GM19328 (cell line): ENCODE data around the gene RNLS.

ENCODE experiments used
- ATAC-seq: cut with Tn5 transposase; IDR thresholded peaks from one replicate; pipeline ENCODE4 v1.9.1; 2021; ENCODE audit warnings: mild to moderate bottlenecking, moderate library complexity; ENCODE audit not compliant: unreplicated experiment

The RNLS gene

DNA sequence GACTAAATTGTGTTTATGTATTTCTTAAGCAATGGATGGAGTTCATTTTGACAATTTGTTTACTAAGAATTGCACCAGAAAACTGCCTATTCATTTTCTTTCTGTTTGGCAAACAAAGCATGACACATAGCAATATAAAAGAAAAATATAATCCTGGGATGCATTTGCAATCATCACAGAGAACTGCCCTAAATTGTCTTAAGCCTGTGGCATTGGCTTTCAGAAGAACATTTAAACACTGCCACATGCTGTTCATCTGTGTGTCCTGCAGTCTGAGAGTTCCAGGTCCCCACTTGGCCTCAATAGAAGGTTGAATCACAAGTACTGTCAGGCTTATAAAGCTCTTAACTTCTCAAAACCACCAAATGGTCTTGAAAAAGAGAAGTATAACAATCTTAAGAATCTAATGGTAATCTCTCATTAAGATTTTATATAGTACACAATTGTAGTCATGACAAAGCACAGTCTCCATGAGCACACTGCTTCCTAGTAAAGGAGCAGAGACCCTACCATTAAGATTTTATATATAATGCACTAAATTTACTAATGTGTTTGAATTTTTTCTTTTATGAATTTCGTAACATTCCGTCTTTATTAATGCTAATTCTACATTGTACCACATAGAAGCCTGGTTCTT, 29.9 kb downstream of the RNLS start:
- ATAC-seq = peak; percentile 67

DNA sequence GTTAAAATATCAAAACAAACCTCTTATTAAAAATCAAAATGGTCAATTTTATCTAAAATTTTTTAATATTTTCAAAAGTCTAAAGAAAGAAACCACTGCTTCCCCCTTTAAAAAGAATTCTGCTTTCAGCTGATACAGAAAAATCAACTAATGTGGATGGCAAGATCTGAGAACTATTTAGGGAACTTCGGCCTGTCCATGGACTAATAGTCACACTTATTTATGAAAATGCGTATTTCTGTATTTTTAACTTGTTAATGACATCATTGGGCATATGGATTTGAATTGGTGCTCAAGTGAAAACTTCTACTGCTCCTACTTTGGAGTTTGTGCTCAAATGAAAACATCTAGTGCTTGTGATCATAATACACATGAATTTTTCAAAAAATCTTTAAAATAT, 31.9 kb downstream of the RNLS start:
- no peak for ATAC-seq

DNA sequence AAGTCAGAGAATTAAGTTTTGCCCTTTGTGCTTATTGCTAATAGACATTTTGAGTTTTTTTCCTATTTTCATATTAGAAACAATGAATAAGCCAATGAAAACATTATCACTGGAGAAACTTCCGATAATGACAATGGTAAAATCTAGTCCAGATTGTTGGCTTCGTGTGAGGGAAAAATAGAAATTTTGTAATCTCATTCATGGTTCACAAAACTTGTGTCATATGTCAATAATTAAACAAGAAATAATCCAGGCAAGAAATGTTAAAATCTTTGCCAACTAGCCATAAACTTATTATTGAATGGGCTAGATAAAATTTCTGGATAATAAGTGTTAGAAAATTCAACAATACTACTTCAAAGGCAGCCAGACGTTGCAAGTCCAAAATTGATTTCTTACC, 36.6 kb downstream of the RNLS start:
- ATAC-seq = no peak

DNA sequence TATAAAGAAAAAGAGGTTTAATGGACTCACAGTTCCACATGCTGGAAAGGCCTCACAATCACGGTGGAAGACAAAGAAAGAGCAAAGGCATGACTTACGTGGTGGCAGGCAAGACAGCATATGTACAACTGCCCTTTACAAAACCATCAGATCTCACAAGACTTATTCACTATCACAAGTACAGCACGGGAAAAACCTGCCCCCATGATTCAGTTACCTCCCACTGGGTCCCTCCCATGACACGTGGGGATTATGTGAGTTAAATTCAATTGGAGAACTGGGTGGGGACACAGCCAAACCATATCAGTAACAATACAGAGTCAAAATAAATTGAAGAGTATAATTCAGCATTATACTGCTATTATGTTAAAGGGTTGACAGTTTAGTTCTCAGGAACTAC, 37.8 kb downstream of the RNLS start:
- ATAC-seq = no peak

DNA sequence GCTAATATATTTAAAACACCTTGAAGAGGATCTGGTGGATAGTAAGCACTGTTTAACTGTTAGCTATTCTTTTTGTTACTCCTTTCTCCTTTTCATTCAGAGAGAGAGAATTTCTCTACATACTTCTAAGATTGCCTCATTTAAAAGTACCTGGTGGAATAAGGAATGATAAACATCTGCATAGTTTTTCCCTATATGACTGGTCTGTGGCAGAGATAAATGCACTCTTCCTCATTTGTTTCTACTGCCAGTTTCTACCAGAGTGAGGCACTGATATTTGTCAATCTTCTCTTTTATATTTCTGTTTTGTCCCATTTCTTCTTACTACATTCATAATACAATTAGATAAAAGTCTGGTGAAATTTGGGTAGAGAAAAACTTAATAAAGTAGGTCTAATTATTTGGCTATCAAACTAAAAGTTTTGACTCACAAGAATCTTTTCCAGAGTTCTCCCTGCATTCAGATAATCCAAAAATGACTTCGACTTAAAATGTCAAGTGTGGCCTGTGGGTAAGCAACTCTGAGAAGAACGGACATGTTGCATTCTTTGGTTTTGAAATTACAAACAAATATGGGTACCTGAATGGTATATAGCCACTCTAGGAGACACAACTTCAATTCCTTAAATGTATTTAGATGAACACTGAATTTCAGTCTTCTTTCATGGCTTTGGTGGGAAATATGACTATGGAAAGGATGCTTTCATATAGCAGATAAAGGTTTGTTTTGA, 38.8 kb downstream of the RNLS start:
- no peak for ATAC-seq

DNA sequence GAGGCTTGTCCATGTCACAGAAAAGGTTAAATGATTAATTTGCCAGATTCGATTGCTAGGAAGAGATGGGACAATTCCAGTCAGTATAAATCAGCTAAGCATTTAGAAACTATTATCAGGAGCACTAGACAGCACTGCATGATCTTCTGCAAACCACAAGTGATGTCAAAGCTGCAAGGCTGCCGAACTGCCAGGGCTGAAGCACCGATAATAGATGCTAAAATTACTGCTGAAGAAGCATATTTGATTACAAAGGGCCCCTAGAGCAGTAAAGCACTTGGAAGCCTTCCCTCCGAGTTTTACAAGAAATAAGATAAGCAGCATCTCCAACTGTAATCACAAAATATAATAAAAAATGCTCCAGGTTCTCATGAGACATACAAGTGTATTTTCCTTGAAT, 40.6 kb downstream of the RNLS start:
- ATAC-seq = no peak

DNA sequence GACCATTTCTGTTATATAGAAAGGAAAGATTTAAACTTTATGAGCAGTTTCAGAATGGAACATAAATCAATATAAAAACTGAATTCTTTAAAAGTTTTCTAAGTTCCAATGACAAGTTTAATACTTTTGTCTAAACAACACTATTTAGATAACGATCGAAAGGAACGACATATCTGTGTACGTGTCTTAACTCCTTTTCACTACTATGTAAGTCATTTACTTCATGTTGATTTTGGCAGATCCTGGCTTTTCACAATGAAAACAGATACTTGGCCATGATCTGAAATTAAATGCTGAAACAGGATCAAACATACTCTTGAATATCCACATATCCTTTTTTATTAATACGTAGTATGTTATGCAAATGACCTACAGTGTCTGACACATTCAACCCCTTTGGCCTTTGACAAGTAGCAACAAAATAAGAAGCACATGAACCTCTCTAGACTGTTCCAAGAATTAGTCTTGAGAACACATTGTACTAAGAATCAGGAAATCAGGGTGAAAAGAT, 41.9 kb downstream of the RNLS start:
- ATAC-seq = no peak

DNA sequence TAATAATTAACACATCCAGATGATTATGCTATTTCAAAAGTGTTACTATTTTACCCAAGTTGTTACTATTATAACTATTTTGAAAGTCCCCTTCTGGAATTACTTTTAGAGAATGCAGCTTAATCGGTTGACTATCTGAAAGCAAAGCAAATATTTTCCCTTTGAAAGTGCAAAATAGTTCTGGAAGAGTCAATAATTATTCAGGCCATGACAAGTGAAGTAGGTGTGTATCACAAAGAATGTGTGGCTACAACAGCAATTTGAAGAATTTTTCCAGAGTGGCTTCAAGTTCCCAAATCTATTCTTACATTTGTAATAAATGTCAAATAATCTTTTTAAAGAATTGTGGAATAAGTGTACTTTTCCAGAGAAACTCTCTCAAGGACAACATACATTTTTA, 42.8 kb downstream of the RNLS start:
- no peak for ATAC-seq

DNA sequence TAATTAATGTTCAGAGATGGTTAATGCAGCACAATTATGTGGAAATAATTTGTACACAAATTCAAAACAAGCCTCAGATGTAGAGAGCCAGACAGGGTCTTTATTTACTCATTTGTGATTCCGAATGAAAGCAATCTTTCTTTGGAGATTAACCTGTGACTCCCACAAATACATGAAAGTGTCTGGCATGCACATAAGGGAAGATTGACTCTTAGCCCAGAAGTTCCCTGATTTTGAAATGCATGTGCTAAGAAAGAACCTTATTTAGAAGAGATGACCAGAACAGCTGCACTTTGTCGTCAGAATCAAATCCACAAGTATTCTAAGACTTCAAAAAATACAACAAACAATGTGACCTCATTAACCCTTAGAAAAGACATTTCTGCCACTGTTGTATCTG, 45.1 kb downstream of the RNLS start:
- no peak for ATAC-seq

DNA sequence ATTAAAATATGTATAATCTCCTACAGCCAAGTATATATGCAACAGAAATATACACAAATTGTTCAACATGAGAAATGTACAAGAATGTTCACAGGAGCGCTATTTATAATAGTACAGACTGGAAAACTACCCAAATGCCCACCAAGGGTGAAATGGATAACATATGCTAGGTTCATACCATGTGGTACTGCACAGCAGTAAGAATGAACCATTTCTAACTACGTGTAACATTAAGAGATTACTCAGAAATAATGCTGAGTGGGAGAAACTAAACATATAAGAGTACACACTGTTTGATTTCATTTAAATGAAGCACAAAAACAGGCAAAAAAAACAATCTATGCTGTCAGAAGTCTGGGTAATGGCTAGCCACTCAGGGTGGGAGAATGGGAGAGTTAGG, 45.8 kb downstream of the RNLS start:
- ATAC-seq = no peak

DNA sequence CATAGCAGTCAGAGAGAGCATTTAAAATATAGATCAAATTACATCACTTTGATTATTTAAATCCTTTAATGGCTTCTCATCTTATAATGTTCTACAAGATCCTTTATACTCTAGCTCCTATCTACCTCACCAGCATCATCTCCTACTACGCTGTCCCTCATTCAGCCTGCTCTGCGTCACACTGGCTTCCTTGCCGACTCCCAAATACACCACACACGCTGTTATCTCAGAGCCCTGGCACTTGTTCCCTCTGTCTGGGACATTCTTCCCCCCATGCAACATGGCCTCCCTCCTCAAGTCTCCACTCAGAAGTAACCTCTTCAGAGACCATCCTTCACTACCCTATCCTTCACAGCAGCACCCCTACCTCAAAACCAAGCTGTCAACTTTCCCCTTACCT, 46.7 kb downstream of the RNLS start:
- no peak for ATAC-seq

DNA sequence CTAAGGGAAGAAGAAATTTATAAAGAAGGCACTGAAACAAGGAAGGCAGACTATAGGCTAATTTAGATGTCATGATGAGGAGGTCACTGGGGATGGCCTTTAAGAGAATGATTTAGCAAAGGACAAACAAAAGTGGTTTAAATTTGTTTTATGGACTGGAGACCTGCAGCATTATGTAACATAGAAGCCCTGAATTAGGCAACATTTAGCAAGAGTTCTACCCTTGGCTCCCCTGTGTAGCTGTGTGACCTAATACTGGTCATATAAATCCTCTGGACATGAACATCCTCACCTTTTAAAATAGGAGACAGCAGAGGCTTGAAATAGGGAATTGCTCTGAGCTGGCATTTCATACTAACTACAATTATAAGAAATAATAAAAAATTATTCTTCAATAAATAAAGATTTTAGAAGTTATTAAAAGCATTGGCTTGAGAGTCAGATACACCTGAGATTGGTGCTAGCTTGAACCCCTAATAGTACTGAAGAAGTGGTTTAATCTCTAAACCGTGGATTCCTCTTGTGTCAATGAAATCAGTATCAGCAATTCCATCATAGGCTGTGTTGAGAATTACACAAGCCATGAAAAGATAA, 48.9 kb downstream of the RNLS start:
- ATAC-seq = no peak

DNA sequence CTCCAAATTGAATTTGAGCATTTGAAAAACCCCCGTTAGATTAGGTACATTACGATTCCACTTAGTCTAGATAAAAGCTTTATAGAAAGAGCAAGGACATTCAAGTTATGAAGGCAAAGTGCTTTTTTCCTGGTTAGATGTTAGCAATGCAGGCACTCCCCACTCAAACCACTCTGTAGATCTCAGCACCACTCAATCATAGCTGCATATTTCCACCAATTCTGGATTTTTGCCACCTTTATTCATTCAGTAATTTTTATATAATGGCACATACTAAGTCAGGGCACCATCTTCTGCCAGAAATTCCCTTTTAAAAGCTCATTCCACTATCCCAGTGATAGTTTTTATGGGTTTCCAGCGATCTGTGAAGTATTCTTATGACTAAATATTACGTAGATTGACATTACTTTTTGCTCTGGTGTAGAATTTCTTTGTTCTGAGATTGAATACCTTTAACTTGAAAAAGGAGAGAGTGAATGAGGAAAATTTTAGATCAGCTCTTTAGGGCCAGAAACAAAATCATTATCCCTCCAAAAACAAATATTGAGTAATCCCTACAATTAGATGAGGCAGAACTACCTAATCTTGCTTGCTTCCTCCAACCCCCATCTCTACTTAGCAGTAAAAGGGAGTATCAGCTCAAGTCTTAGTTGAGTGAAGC, 51.6 kb downstream of the RNLS start:
- no peak for ATAC-seq

DNA sequence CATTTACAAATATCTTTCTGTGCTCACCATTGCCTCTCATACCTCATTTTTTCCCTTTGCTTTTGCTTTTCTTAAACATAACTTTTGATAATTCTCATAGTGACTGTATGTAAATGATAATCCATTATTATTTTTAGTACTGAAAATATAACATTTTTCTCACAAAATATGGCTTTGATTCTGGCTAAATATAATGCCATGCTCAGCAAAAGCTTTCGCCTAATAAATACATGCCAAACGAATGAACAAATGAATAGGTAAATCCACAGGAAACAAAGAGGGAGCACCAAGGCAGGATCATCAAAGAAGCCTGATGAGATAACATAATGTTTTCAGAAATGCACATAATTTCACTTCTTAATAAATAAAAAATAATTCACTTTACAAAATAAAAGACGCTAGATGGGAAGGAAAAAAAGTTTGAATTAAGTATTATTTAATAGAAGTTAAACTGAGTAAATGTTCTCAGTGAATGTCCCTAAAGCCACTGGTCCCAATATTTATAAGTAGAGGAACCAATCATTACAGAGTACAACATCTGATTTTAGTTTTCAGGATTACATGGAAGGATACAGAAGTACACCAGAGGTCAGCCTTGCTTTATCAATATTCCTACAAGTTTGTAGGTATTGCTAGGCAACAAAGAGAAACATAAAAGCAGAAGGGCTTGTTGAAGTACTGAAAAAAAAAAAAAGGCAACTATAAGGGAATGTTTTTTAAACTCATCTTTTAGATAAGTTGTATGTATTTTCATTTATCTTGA, 52.3 kb downstream of the RNLS start:
- ATAC-seq = no peak

DNA sequence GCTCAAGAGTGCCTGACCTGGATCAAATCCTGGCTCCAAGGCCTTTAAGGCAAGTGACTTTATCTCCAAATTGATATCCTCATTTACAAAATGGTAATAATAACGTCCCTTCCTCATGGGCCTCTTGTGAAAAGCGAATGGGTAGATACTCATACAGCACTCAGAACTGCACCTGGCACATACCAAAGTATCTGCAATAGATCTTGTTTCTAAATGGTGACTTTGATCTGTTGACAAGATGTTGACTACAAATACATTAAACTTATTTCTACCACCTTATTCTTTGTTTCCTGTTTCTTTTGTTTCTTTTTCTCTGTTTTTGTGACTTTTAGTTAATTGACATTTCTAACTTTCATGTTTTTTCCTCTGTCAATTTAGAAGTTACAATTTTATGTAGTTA, 53.0 kb downstream of the RNLS start:
- ATAC-seq = no peak

DNA sequence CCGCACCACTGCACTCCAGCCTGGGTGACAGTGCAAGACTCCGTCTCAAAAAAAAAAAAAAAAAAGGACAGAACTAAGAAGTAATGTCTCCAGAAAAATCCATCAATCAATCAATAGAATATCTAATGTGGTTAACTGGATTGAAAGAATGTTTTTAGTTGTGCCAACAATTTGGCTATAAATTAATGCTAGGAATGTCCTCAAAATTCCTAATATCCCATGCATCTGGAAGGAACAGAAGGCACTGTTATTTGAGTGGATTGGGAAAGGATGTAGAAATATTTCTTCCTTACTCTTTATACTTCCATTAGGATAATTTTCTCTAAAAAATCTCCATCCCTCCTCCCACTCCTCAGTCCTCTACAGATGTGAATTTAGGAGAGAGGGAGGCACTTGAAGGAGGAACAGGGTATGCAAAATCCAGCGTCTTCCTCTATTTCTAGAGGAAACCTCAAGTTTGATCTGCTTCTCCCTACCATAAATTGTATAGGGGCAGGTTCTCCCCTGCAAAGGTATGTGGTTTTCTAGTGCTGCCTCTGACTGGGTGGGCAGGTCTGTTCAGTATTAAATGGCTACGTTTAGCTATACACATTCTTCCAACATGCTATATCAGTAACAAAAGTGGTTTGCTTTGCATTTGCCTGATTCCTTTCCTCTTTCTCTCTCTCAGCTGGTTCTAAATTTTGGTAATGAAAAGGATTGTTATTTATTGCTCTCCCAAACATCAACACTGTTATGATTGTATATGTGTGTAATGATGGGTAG, 54.1 kb downstream of the RNLS start:
- no peak for ATAC-seq

DNA sequence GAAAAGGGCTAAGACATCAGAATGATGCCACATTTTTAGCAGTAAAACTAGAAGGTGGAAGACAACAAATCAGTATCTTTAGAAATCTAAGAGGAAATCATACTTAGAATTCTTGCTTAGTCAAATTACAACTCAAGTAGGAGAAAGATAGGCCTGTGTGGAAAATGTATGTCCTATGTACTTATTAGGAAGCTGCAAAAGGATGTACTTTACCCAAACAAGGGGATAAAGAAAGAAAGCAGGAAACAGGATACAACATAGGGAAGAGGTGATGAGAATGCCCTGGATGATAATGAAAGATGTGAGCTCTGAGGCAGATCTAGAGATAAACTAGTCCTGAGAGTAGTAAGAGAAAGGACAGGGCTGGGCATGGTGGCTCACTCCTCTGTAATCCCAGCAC, 54.9 kb downstream of the RNLS start:
- no peak for ATAC-seq

DNA sequence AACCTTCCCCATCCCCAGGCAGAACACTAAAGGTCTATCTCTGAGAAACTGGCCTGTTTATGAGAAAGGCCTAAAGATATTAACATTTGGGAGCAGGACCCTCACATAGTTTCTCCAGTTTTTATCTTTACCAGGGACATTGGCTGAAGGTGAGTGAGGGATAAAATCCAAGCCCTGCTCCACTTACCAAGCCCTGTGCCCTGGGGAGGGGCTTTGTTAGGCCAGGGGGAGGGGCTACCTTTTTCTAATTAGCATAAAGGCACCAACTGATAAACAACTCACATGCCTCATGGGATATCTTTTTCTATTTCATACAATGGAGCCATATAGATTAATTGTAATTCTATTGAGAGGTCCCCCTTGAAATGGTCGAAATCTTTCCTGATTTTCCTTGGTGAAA, 55.9 kb downstream of the RNLS start:
- no peak for ATAC-seq

DNA sequence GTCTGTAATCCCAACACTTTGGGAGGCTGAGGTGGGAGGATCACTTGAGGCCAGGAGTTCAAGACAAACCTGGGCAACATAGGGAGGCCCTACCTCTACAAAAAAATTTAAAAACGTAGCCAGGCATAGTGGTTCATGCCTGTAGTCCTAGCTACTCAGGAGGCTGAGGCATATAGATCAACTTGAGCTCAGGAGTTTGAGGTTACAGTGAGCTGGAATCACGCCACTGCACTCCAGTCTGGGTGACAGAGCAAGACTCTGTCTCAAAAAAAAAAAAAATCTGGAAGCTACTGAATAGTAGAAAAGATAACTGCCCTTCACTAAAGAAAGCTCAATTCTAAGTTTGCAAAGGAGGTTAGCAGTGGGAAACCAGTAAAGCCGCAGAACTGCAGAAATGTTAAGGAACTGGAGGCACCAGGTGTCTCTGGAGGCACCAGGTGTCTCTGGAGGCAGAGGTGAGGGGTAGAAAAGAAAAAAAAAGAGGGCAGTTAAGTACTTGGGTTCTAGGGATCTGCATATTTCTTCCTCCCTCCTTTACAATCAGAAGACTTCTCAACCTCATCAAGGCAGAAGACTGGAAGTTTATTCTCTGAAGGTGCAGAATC, 56.5 kb downstream of the RNLS start:
- no peak for ATAC-seq
